H1 (cell line): ENCODE data around the gene NSDHL.

Experiments
- CTCF ChIP-seq, 3 experiments: IDR thresholded peaks; 1 replicate in 2 of 3; 2 replicates in 1 of 3; pipeline versions ENCODE4 v1.5.1 to v1.6.1; 2011; ENCODE audit warnings: low read length in 3 of 3, mild to moderate bottlenecking in 3 of 3, inconsistent platforms in 2 of 3, low read depth in 1 of 3, moderate library complexity in 1 of 3; ENCODE audit not compliant: insufficient read depth in 1 of 3; ENCODE audit errors: control extremely low read depth in 1 of 3
- EP300 ChIP-seq, 2 experiments: IDR thresholded peaks; 1 replicate in 1 of 2; 2 replicates in 1 of 2; pipeline ENCODE4 v1.6.1; 2011 to 2012; ENCODE audit warnings: low read depth in 2 of 2, low read length in 2 of 2, mild to moderate bottlenecking in 2 of 2, borderline replicate concordance in 1 of 2, inconsistent platforms in 1 of 2, moderate library complexity in 1 of 2
- EZH2 ChIP-seq: fragments of 200-600 bp; sonication (generic); IDR thresholded peaks from 2 replicates; pipeline ENCODE4 v1.7.1; 2012; ENCODE audit warnings: low read depth, mild to moderate bottlenecking, moderate library complexity, low read length, inconsistent platforms; ENCODE audit not compliant: severe bottlenecking
- POU5F1 ChIP-seq: IDR thresholded peaks from 2 replicates; pipeline ENCODE4 v1.6.1; 2011; ENCODE audit warnings: low read depth, mild to moderate bottlenecking, low read length, moderate library complexity
- TAF1 ChIP-seq: IDR thresholded peaks from 2 replicates; pipeline ENCODE4 v1.6.1; 2011; ENCODE audit warnings: mild to moderate bottlenecking, low read depth, low read length

- TF ChIP-seq CTCF (IDR thresholded peaks at IDR 0.05; ENCODE audit: control extremely low read depth in 1 of 3, insufficient read depth in 1 of 3, low read depth in 1 of 3, low read length in 3 of 3) (no peak), EZH2 (no peak), POU5F1 (no peak), EP300 (IDR thresholded peaks at IDR 0.05; ENCODE audit: borderline replicate concordance in 1 of 2, low read depth in 2 of 2, low read length in 2 of 2) (no peak), TAF1 (no peak)
These were observed 50.4 kb downstream of the NSDHL start for GRCh38 chrX:152881289-152881688.
